Mucosa of descending colon (tissue), 3 donors: Measurements from ENCODE around the gene OXSM. TPM values are rescaled to one million over a fixed set of nuclear protein-coding genes. Genes with fewer than 3 reads are reported as not detected.

Source experiments
- ATAC-seq: fragments of 200-7000 bp; cut with Tn5 transposase; one replicate; pipeline ENCODE4 v1.9.1; 2020; ENCODE audit warnings: mild to moderate bottlenecking, moderate library complexity
- DNase-seq, 3 donors: peaks; one replicate each; pipeline ENCODE4 v3.0.0-alpha.2; 2020
- H3K36me3 ChIP-seq: fragments of 200-600 bp; one replicate; pipeline ENCODE4 v1.8.0; 2021; ENCODE audit warnings: low read depth, mild to moderate bottlenecking
- H3K4me1 ChIP-seq: fragments of 200-600 bp; one replicate; pipeline ENCODE4 v1.8.0; 2021; ENCODE audit warnings: low read depth, mild to moderate bottlenecking
- H3K4me3 ChIP-seq: fragments of 200-600 bp; one replicate; pipeline ENCODE4 v1.8.0; 2021; ENCODE audit warnings: mild to moderate bottlenecking
- H3K9me3 ChIP-seq: fragments of 200-600 bp; one replicate; pipeline ENCODE4 v1.8.0; 2021; ENCODE audit warnings: mild to moderate bottlenecking
- intact Hi-C, 2 donors: fragments of 100-400 bp; cut with DNase I in 1 of 2; cut with micrococcal nuclease in 1 of 2; formaldehyde crosslinking; loops; one replicate each; pipeline versions ENCODE4 v1.11.0 to v1.11.1; 2022; cut with DNase I, micrococcal nuclease
- total RNA-seq, 3 donors: library from RNA; stranded (reverse); fragmentation: NEBNext Ultra II Directional in 2 of 3; extraction: Animal tissue kit (Norgen Biotek cat#: 25700) in 2 of 3; gene quantifications; one replicate each; pipeline versions ENCODE4 v1.2.1 to v1.2.4, GENCODE V29; 2021 to 2023
- TF ChIP-seq, protein P1 (sequence below): fragments of 200-600 bp; IDR thresholded peaks from one replicate; pipeline ENCODE4 v1.8.0; 2022; ENCODE audit warnings: antibody characterized with exemption, mild to moderate bottlenecking
- donor health status: DM: no; HTN: no; CAD: no; lungs with moderate emphysema.
- donor health status: DM: no; HTN: no; CAD: no.
- donor health status: DM: no; HTN: yes; CAD: no.

Gene OXSM
- total RNA-seq, 3 donors from 2014 or later, result 10.0 to 18.4 (median 17.4) TPM

DNA sequence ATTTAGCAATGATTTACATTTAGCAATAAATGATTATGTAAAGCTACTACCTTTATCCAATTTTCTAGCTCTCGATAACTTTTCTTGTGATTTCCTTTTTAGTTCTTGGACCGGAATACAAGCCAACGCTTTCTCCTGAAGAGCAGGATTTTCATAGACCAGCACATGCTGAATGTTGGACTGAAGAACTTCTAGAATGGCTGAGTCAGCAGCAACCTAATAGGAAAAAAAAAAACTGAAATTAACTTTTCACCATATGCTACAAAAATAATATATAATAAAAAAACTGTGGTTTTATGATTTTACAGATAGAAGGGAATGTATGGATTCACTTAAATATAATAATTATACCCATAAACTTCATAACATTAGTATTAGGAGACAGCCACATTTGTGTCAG is 38.8 kb upstream of the OXSM start:
- intact Hi-C loops, result no loop called here
- no peaks in the 10 kb centered on the region for H3K9me3 ChIP-seq
- ATAC-seq (no peak), DNase-seq (no peak)
- TF ChIP-seq, protein P1, sequence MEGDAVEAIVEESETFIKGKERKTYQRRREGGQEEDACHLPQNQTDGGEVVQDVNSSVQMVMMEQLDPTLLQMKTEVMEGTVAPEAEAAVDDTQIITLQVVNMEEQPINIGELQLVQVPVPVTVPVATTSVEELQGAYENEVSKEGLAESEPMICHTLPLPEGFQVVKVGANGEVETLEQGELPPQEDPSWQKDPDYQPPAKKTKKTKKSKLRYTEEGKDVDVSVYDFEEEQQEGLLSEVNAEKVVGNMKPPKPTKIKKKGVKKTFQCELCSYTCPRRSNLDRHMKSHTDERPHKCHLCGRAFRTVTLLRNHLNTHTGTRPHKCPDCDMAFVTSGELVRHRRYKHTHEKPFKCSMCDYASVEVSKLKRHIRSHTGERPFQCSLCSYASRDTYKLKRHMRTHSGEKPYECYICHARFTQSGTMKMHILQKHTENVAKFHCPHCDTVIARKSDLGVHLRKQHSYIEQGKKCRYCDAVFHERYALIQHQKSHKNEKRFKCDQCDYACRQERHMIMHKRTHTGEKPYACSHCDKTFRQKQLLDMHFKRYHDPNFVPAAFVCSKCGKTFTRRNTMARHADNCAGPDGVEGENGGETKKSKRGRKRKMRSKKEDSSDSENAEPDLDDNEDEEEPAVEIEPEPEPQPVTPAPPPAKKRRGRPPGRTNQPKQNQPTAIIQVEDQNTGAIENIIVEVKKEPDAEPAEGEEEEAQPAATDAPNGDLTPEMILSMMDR, result no peak
- H3K36me3 ChIP-seq, result no peaks in the 10 kb centered on the region
- H3K4me3 ChIP-seq, result no peak overlapping the region
- H3K4me1 ChIP-seq, result no peaks in the 10 kb centered on the region

DNA sequence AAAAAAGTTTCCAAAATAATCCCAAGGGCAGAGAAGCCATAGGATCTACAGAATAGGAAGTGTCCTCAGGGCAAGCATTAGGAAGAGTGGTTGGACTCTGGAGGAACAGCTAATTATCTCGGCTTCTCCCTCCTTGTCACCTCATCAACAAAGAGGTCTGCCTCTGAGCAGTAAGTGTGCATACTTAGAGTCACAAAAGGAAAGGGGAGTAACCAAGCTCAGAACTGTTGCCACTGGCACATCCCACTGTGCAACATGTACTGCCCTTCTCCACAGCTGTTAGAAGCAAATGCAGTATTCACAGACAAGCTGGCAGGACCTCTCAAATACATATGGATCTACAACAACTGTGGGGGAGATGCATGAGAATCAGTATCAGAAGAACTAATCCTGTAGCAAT is 38.2 kb upstream of the OXSM start:
- no peaks in the 10 kb centered on the region for H3K9me3 ChIP-seq
- ATAC-seq, result no peak
- no peaks in the 10 kb centered on the region for H3K36me3 ChIP-seq
- intact Hi-C loops, result no loop called here
- H3K4me1 ChIP-seq, result no peaks in the 10 kb centered on the region
- no peak for DNase-seq
- TF ChIP-seq, protein P1, result no peak
- H3K4me3 ChIP-seq, result no peak overlapping the region

DNA sequence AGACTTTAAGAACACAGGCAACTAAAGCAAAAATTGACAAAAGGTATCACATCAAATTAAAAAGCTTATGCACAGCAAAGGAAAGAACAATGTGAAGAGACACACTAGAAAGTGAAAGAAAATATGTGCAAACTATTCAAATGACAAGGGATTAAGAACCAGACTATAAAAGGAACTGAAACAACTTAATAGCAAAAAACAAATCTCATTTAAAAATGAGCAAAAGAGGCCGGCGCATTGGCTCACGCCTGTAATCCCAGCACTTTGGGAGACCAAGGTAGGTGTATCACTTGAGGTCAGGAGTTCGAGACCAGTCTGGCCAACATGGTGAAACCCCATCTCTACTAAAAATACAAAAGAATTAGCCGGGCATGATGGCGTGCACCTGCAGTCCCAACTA is 21.0 kb upstream of the OXSM start:
- TF ChIP-seq, protein P1, result no peak
- Histone ChIP-seq H3K4me3 (no peak overlapping the region), H3K4me1 (no peaks in the 10 kb centered on the region), H3K9me3 (peaks cover 8% of the 10 kb centered on the region), H3K36me3 (no peaks in the 10 kb centered on the region)
- DNase-seq, result no peak
- intact Hi-C loops, result no loop called here
- no peak for ATAC-seq

DNA sequence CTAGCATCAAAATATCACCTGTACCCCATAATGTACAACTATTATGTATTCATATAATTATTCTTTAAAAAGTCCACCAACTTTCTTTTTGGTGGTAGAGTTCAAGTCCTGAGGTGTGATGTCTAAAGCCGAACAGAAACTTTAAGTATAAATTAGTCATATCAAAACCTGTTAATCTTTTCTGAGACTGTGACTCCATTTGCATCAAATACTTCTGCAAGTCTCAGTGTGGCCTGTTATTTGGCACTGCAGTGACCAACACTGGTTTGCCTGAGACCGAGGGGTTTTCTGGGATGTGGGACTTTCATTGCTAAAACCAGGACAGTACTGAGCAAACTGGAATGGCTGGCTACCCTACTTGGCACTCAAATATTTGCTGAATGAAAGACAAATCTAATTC is 14.0 kb upstream of the OXSM start:
- Histone ChIP-seq H3K4me3 (no peak overlapping the region), H3K36me3 (no peaks in the 10 kb centered on the region), H3K9me3 (peaks cover 8% of the 10 kb centered on the region), H3K4me1 (no peaks in the 10 kb centered on the region)
- TF ChIP-seq, protein P1, result no peak
- intact Hi-C loops, result no loop called here
- DNase-seq (no peak), ATAC-seq (no peak)

DNA sequence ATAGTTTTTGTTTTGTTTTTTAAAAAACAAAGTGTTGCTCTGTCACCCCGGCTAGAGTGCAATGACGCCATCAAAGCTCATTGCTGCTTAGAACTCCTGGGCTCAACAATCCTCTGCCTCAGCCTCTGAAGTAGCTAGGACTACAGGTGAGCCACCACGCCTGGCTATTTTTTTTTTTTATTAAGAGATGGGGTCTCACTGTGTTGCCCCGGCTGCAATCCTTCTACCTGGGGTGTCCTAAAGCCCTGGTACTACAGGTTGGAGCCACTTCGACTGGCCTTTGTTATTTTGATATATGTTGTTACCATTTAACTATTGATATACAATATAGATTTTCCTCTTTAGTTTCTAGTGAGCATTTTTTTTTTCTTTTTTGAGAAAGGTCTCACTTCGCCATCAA is 9.3 kb upstream of the OXSM start:
- no peak for ATAC-seq
- H3K4me3 ChIP-seq, result no peak overlapping the region
- peaks cover 12% of the 10 kb centered on the region for H3K4me1 ChIP-seq
- H3K36me3 ChIP-seq, result no peaks in the 10 kb centered on the region
- intact Hi-C loops, result no loop called here
- DNase-seq, result no peak
- no peaks in the 10 kb centered on the region for H3K9me3 ChIP-seq
- TF ChIP-seq, protein P1, result no peak

DNA sequence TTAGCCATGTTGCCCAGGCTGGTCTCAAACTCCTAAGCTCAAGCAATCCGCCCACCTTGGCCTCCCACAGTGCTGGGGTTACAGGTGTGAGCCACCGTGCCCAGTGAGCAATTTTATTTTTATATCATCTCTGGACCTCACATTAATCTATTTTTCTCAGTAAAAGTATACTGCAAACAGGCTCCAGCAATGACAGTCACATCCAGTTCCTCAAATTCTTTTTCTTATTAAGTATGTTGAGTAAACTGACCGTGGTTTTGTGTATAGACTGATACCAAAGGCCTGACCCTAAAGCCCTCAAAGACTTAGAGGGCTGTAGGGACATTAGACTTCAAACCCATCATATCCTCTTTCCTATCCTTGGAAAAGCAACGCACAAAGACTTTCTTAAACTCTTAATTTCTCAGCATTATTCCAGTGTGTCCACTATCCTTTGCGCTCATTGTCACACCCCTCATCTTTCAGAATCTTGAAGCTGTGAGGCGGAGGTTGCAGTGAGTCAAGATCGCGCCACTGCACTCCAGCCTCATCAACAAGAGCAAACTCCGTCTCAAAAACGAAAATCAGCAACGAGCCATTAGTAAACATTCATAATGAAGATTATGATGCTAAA is 8.6 kb upstream of the OXSM start:
- Histone ChIP-seq H3K4me3 (no peak overlapping the region), H3K36me3 (no peaks in the 10 kb centered on the region), H3K4me1 (peaks cover 12% of the 10 kb centered on the region), H3K9me3 (no peaks in the 10 kb centered on the region)
- no peak for DNase-seq
- intact Hi-C loops, result no loop called here
- TF ChIP-seq, protein P1, result no peak
- no peak for ATAC-seq
